ENCODE measurements around the gene ELF4.

Gene ELF4

DNA sequence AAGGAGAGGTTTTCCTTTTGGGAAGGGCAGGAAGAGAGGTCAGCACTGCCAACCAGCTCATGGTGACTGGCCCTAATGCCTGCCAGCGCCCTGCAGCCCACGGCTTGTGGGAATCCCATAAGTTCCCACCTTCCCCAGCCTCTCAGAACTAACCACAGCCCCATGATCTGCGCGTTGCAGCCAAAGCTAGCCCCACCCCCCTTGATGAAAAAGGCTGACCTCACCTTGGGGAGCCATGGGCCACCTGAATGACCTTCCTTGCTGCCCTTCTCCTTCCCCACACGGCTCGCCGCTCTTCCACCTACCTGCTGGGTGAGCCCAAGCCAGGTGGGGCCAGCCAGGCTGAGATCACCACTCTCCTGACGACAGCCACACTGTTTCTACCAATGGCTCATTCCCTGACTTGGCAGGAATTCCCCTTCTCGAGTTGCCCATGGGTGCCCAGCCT, 3.9 kb upstream of the ELF4 start:
- Histone ChIP-seq H3K4me2 (ENCODE audit: low read length) (no peak overlapping the region), H2AFZ (ENCODE audit: insufficient read depth, low read length, poor library complexity) (no peak overlapping the region), H2AK5ac (ENCODE audit: low read length) (no peak overlapping the region), H4K8ac (ENCODE audit: low read depth, low read length) (no peak overlapping the region), H3K9me3 (ENCODE audit: insufficient read depth, low read depth, low read length) (no peaks in the 10 kb centered on the region), H3K36me3 (ENCODE audit: control insufficient read depth in 1 of 2, insufficient read depth in 2 of 2, low read length in 2 of 2) (no peaks in the 10 kb centered on the region), H3K14ac (ENCODE audit: low read length) (no peak overlapping the region), H3K27ac (ENCODE audit: low read depth, low read length) (no peak overlapping the region), H3K9ac (ENCODE audit: low read length) (no peak overlapping the region), H4K12ac (ENCODE audit: low read depth, low read length) (no peak overlapping the region), H2BK5ac (ENCODE audit: low read depth, low read length, poor library complexity) (no peak overlapping the region), H3K4ac (ENCODE audit: low read depth, low read length) (no peak overlapping the region), H2BK12ac (ENCODE audit: low read length) (no peak overlapping the region), H2BK120ac (ENCODE audit: insufficient read depth, low read length, poor library complexity) (no peak overlapping the region), H3K18ac (ENCODE audit: low read length) (no peak overlapping the region), H4K91ac (ENCODE audit: low read depth, low read length) (no peak overlapping the region), H3K79me1 (ENCODE audit: low read length) (peaks cover 20% of the 10 kb centered on the region), H3K27me3 (ENCODE audit: insufficient read depth, low read length) (no peaks in the 10 kb centered on the region), H3K79me2 (ENCODE audit: control insufficient read depth, insufficient read depth, low read length, poor library complexity) (peaks cover 12% of the 10 kb centered on the region), H3K4me1 (ENCODE audit: control insufficient read depth in 1 of 2, insufficient read depth in 2 of 2, low read length in 2 of 2) (peaks cover 21 to 22% of the 10 kb centered on the region in 2 experiments), H3K4me3 (ENCODE audit: low read depth, low read length) (no peak overlapping the region), H3K23ac (ENCODE audit: low read length) (no peak overlapping the region)
- DNase-seq = no peak
- no CpG with 5 or more reads among the region's 9 CpGs for WGBS (ENCODE audit: extremely low coverage, insufficient coverage, insufficient read length)

DNA sequence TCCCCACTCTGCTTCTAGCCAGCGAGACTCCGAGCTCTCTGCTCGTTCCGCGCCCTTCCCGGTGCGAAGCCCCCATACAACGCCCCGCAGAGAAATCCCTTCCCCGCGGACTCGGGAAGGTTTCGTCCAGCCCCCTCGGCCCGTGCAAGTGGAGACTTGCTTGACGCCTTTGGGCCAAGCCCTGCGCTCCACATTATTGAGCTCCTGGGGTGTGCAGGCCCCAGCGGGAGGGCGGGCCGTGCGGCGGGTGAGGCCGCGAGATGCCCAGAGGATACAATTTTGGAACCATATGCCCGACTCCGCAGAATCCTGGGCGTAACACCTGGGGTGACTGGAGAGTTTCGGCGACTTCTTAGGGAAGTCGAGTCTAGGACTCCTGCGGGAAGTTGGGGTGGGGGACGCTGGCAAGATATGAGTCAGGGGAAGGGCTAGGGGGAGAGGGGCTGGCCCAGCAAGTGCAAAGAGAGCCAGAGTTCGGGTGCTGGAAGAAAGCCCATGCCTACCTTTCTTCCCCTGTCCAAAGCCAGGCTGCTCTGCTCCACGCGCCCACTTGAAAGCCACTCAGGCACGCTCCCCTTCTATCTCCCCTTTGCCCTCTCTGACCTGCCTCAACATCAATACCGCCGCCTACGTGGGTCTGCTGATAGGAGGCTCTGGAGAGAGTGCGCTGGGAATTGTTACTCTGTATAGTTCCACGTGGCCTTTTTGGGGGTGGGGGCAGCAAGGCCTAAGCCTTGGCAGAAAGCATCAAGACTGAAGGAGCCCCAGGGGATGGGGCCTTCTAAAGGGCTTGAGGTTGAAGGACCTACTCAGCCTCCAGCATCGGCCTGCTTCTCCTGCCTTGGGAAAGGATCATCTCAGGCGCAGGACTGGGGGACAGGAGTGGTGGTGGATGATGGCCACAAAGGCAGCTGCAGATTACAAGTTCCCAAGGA, 1.2 kb upstream of the ELF4 start:
- Histone ChIP-seq H2BK120ac (ENCODE audit: insufficient read depth, low read length, poor library complexity) (peak overlapping the region; percentile 69), H2BK5ac (ENCODE audit: low read depth, low read length, poor library complexity) (peak overlapping the region; percentile 16)
- DNase-seq = peak in 1 of 2 donors; percentile 57

DNA sequence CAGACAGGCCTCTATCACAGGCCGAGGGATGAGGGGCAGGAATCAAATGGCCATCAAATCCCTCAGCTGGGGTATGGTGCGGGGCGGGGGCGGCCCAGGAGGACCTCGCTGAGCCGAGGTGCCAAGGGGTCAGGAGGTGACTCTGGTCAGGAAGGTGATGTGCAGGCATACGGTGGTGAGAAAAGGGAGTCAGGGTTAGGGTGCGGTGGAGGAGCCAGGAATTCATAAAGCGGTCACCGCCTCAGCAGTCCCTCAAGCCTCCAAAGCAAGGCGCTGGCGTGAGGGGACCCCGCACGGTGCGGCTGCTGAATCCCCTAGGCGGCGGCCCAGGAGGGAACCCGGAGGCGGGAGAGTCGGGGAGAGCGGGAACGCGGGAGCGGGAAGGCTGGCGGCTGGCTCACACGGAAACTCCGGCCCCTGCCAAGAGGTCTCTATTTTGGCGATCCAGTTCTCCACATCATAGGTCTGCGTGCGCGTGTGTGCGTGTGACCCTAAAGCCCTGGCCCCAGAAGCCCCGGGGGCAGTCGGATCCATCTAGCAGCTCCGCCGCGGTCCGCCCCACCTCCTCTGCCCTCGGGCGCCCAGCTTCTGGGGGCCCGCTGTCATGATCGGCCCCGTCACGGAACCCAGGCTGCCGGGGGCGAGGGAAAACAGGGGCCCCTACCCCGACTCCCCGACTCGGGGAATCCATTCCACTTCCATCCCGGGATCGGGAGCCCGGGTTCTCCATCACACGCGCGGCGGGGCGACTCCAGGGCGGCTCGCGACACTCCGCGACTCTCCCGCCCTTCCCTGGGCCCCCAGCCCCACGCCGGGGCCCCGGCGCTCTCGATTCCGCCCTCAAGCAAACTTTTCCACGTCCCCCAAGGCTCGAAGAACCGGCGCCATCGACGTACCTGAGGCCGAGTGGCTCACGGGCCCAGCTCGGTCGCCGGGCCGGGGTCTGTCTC, 593 bp downstream of the ELF4 start:
- Histone ChIP-seq H3K4me2 (ENCODE audit: low read length) (peak overlapping the region; percentile 65), H2AK5ac (ENCODE audit: low read length) (peak overlapping the region; percentile 90), H2BK120ac (ENCODE audit: insufficient read depth, low read length, poor library complexity) (peak overlapping the region; percentile 83), H3K9ac (ENCODE audit: low read length) (peak overlapping the region; percentile 74), H3K27me3 (ENCODE audit: insufficient read depth, low read length) (no peaks in the 10 kb centered on the region), H3K79me1 (ENCODE audit: low read length) (peaks cover 17% of the 10 kb centered on the region), H3K4me1 (ENCODE audit: control insufficient read depth in 1 of 2, insufficient read depth in 2 of 2, low read length in 2 of 2) (peaks cover 27% of the 10 kb centered on the region in 2 experiments), H2BK5ac (ENCODE audit: low read depth, low read length, poor library complexity) (peak overlapping the region; percentile 95), H3K4me3 (ENCODE audit: low read depth, low read length) (peak overlapping the region; percentile 71), H4K91ac (ENCODE audit: low read depth, low read length) (peak overlapping the region; percentile 98), H3K79me2 (ENCODE audit: control insufficient read depth, insufficient read depth, low read length, poor library complexity) (peaks cover 21% of the 10 kb centered on the region), H4K8ac (ENCODE audit: low read depth, low read length) (peak overlapping the region; percentile 51), H3K36me3 (ENCODE audit: control insufficient read depth in 1 of 2, insufficient read depth in 2 of 2, low read length in 2 of 2) (no peaks in the 10 kb centered on the region), H2BK12ac (ENCODE audit: low read length) (peak overlapping the region; percentile 81), H3K14ac (ENCODE audit: low read length) (peak overlapping the region; percentile 92), H2AFZ (ENCODE audit: insufficient read depth, low read length, poor library complexity) (no peak overlapping the region), H3K4ac (ENCODE audit: low read depth, low read length) (peak overlapping the region; percentile 93), H3K23ac (ENCODE audit: low read length) (no peak overlapping the region), H3K9me3 (ENCODE audit: insufficient read depth, low read depth, low read length) (no peaks in the 10 kb centered on the region), H3K18ac (ENCODE audit: low read length) (peak overlapping the region; percentile 96), H4K12ac (ENCODE audit: low read depth, low read length) (peak overlapping the region; percentile 61), H3K27ac (ENCODE audit: low read depth, low read length) (peak overlapping the region; percentile 94)
- peak in 1 of 2 donors; percentile 42 for DNase-seq
- WGBS (ENCODE audit: extremely low coverage, insufficient coverage, insufficient read length) = no CpG with 5 or more reads among the region's 81 CpGs

More for the DNA sequence above, 1.2 kb upstream of the ELF4 start:
- H4K8ac ChIP-seq (ENCODE audit: low read depth, low read length) = peak overlapping the region; percentile 73
- peak overlapping the region; percentile 14 for H3K4ac ChIP-seq (ENCODE audit: low read depth, low read length)
- peaks cover 17% of the 10 kb centered on the region for H3K79me1 ChIP-seq (ENCODE audit: low read length)
- H3K9me3 ChIP-seq (ENCODE audit: insufficient read depth, low read depth, low read length) = no peaks in the 10 kb centered on the region
- H3K14ac ChIP-seq (ENCODE audit: low read length) = peak overlapping the region; percentile 65
- H3K4me2 ChIP-seq (ENCODE audit: low read length) = peak overlapping the region; percentile 75
- no peaks in the 10 kb centered on the region for H3K36me3 ChIP-seq (ENCODE audit: control insufficient read depth in 1 of 2, insufficient read depth in 2 of 2, low read length in 2 of 2)
- H2AFZ ChIP-seq (ENCODE audit: insufficient read depth, low read length, poor library complexity) = peak overlapping the region; percentile 62
- peak overlapping the region; percentile 80 for H3K18ac ChIP-seq (ENCODE audit: low read length)
- H3K27ac ChIP-seq (ENCODE audit: low read depth, low read length) = peak overlapping the region; percentile 83
- peaks cover 12 to 18% of the 10 kb centered on the region in 2 experiments for H3K4me1 ChIP-seq (ENCODE audit: control insufficient read depth in 1 of 2, insufficient read depth in 2 of 2, low read length in 2 of 2)
- H2BK12ac ChIP-seq (ENCODE audit: low read length) = no peak overlapping the region
- no peak overlapping the region for H2AK5ac ChIP-seq (ENCODE audit: low read length)
- H3K27me3 ChIP-seq (ENCODE audit: insufficient read depth, low read length) = no peaks in the 10 kb centered on the region
- H3K9ac ChIP-seq (ENCODE audit: low read length) = no peak overlapping the region
- no peak overlapping the region for H4K12ac ChIP-seq (ENCODE audit: low read depth, low read length)
- no peak overlapping the region for H3K23ac ChIP-seq (ENCODE audit: low read length)
- H3K79me2 ChIP-seq (ENCODE audit: control insufficient read depth, insufficient read depth, low read length, poor library complexity) = peaks cover 17% of the 10 kb centered on the region
- WGBS (ENCODE audit: extremely low coverage, insufficient coverage, insufficient read length) = no CpG with 5 or more reads among the region's 43 CpGs
- no peak overlapping the region for H3K4me3 ChIP-seq (ENCODE audit: low read depth, low read length)
- H4K91ac ChIP-seq (ENCODE audit: low read depth, low read length) = peak overlapping the region; percentile 79
